AG09319 (cell line): ENCODE measurements around the gene DYSF.

Source experiments
- DNase-seq: peaks from one replicate; pipeline ENCODE4 v3.0.0-alpha.2; 2010; ENCODE audit warnings: low read depth; ENCODE audit errors: extremely low read depth
- CTCF ChIP-seq: IDR thresholded peaks from 2 replicates; pipeline ENCODE4 v1.5.1; 2011; ENCODE audit warnings: low read depth, mild to moderate bottlenecking, inconsistent platforms, low read length, moderate library complexity

DYSF gene

GRCh38 chr2:71689393-71689792 is 236.0 kb downstream of the DYSF start:
- no peak for DNase-seq
- TF ChIP-seq CTCF = no peak

DNA sequence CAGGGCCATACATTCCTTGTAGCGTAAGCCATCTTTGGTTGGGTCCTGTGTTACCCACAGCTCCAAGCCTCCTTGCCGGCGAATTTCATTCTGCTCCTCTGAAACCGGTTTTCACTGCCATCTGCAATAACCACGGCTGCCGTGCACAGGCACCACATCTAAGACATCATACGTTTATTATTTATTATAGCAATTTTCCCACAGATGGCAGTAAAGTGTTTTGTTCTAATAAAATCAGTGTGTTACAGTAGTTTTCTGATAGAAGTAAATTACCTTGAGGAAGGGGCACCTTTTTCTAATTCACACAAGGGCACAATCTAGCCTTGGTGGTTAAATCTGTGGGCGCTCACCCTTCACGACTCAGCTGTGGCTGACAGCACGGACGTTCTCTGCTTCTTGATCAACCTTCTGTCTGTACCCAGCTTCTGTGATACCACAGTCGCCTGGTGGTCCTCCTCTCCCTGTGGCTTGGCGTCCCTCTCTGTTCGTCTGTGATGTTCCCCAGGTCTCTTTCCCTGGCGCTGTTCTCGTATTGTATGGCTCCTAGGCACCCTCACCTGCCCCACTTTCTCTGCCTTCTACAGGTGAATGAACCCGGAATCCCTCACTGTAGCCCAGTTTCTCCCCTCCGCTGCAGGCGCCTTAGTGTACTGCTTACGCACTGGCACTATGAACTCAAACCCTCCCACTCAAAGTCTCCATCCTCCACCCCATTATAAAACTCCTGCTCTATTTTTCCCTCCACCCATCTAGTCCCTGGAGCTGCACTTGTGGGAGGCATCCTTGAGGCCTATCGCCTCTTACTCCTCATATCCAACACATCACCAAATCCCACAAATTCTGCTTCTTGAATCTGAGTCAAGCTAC is 236.8 kb downstream of the DYSF start:
- TF ChIP-seq CTCF = no peak
- DNase-seq = no peak

- DNase-seq = no peak
- no peak for TF ChIP-seq CTCF
Measured at GRCh38 chr2:71690876-71691475, 237.6 kb downstream of the DYSF start.

DNA sequence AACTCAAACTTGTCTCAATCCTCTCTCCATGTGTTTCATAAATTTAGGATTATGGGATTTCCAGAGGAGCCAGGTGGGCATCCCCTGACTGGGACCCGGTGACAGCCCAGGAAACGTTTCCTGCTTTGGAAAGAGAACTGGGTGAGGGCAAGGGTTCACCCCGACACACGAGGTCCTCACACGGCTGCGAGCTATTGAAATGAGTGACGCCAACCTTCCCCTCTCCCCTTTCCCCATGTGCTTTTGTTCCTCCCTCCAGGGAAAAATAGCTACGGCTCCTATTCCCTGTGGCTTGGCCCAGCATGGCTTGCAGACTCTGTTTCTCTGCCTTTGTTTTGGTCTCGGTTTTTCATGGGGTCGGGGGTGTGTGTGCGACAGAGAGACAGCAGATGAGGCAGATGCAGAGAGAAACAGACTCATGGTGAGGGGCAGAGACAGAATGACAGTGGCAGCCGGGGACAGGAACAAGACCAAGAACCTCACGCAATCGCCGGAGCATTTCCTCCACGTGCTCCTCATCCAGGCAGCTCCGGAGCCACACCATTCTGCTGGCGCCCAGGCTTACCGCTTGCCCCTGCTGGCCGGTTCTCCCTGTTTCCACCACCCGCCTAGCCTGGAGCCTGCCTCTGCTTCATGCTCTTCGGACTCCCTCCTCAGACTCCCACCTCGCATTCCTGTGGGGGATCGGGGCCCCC is 238.5 kb downstream of the DYSF start:
- TF ChIP-seq CTCF = no peak
- DNase-seq = no peak

- no peak for TF ChIP-seq CTCF
Measured at GRCh38 chr2:71692621-71693277, 239.4 kb downstream of the DYSF start.

GRCh38 chr2:71693286-71694270 is 240.2 kb downstream of the DYSF start:
- TF ChIP-seq CTCF = no peak
- no peak for DNase-seq

More at GRCh38 chr2:71692621-71693277, 239.4 kb downstream of the DYSF start:
- no peak for DNase-seq
